HepG2 (cell line): ENCODE data around the gene PEMT. TPM values are rescaled to one million over a fixed set of nuclear protein-coding genes. Genes with fewer than 3 reads are reported as not detected.

Source experiments
- AGO2 ChIP-seq: fragments of 200-400 bp; formaldehyde crosslinking; optimal IDR thresholded peaks from 2 replicates; pipeline ENCODE3; 2017; ENCODE audit warnings: mild to moderate bottlenecking, low read depth, low read length, moderate library complexity
- ARHGAP35 ChIP-seq: sonication (generic); formaldehyde crosslinking; IDR thresholded peaks from 2 replicates; pipeline ENCODE4 v1.9.0; 2022; ENCODE audit warnings: mild to moderate bottlenecking, inconsistent platforms, moderate library complexity, missing genetic modification reagents, borderline replicate concordance
- CREM ChIP-seq, 2 experiments: sonication (generic) in 1 of 2; formaldehyde crosslinking in 1 of 2; IDR thresholded peaks; 2 replicates each; pipeline versions ENCODE4 v1.4.0 to v1.6.1; 2016 to 2020; ENCODE audit warnings: antibody characterized with exemption in 1 of 2, mild to moderate bottlenecking in 1 of 2, missing genetic modification reagents in 1 of 2
- EP300 ChIP-seq, 3 experiments: sonication (generic) in 1 of 3; formaldehyde crosslinking in 1 of 3; IDR thresholded peaks; 2 replicates each; pipeline versions ENCODE4 v1.5.1 to v1.6.1; 2011 to 2020; ENCODE audit warnings: low read depth in 2 of 3, low read length in 2 of 3, borderline replicate concordance in 1 of 3, improper control_type of control experiment in 1 of 3, mild to moderate bottlenecking in 1 of 3, missing genetic modification reagents in 1 of 3, moderate library complexity in 1 of 3
- KIAA2018 ChIP-seq: sonication (generic); formaldehyde crosslinking; IDR thresholded peaks from 2 replicates; pipeline ENCODE4 v1.5.0; 2020; ENCODE audit warnings: mild to moderate bottlenecking, missing genetic modification reagents, borderline replicate concordance
- MAFK ChIP-seq, 2 experiments: IDR thresholded peaks in 1 of 2; conservative IDR thresholded peaks in 1 of 2; 2 replicates each; pipeline ENCODE4 v1.6.1; 2011; ENCODE audit warnings: improper control_type of control experiment in 2 of 2, low read length in 2 of 2
- PAXIP1 ChIP-seq: sonication (generic); formaldehyde crosslinking; conservative IDR thresholded peaks from 2 replicates; pipeline ENCODE4 v1.4.0; 2020; ENCODE audit warnings: mild to moderate bottlenecking, missing genetic modification reagents, moderate library complexity
- TCF7L2 ChIP-seq: IDR thresholded peaks from 2 replicates; pipeline ENCODE4 v1.6.1; 2011; ENCODE audit warnings: mild to moderate bottlenecking, low read depth, low read length, moderate library complexity
- THRA ChIP-seq: sonication (generic); formaldehyde crosslinking; IDR thresholded peaks from 2 replicates; pipeline ENCODE4 v1.4.0; 2020; ENCODE audit warnings: missing genetic modification reagents, borderline replicate concordance
- ZNF225 ChIP-seq: sonication (generic); formaldehyde crosslinking; IDR thresholded peaks from 2 replicates; pipeline ENCODE4 v1.4.0; 2020; ENCODE audit warnings: mild to moderate bottlenecking, missing genetic modification reagents
- ZNF317 ChIP-seq: sonication (generic); formaldehyde crosslinking; IDR thresholded peaks from 2 replicates; pipeline ENCODE4 v1.5.0; 2020; ENCODE audit warnings: mild to moderate bottlenecking, missing genetic modification reagents
- polyA plus RNA-seq, 8 experiments: library from polyadenylated mRNA; depleted of rRNA in 3 of 8; stranded (reverse) in 7 of 8; unstranded in 1 of 8; fragments of >200 nt; fragmentation: Illumina TruSeq in 4 of 8; extraction: Trizol in 4 of 8; gene quantifications; 2 replicates each; pipeline versions ENCODE4 v1.2.1 to v1.2.3, GENCODE V29; 2011 to 2016; ENCODE audit warnings: low read depth in 4 of 8, missing spikeins in 1 of 8, mixed read lengths in 1 of 8; ENCODE audit not compliant: insufficient read depth in 1 of 8
- total RNA-seq, 5 experiments: library from RNA; depleted of rRNA; stranded (reverse); fragments of >200 nt; fragmentation: Illumina TruSeq; extraction: Trizol; gene quantifications; 2 replicates each; pipeline ENCODE4 v1.2.3, GENCODE V29; 2016; ENCODE audit warnings: low read depth in 1 of 5
- TF ChIP-seq, protein P1 (sequence below): sonication (generic); formaldehyde crosslinking; IDR thresholded peaks from 2 replicates; pipeline ENCODE4 v1.4.0; 2020; ENCODE audit warnings: missing genetic modification reagents, borderline replicate concordance

Gene PEMT
- total and polyA plus RNA-seq, 2 of the 13 experiments (the other 11 are each of a cell fraction or from before 2014, with no cell fraction given) = 31.7 to 43.6 TPM

DNA sequence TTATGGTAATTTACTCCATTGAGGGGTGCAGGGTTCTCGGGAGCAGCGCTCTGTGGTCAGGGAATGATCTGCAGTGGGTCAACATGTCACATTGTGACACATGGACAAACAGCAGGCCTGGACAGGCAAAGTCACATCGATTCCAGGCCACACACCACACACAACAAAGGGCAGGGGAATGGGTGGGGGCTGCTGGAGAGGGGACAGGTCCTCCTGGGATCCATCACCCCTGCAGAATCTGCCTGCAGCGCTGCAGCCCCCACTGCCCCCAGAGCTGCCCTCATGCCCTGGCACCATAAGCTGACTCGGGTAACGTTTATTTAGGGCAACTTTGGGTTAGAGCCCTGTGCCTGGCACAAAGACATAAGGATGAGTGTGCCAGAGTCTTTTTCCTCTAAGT, 9.1 kb downstream of the PEMT start (continued):
- TF ChIP-seq THRA (CRISPR knock-in tag) (no peak), MAFK (conservative IDR thresholded peaks at IDR 0.05 in 1 of 2, IDR thresholded peaks at IDR 0.05 in 1 of 2; ENCODE audit: low read length in 2 of 2) (no peak), TCF7L2 (no peak), AGO2 (no peak), ARHGAP35 (no peak), ZNF317 (CRISPR knock-in tag) (no peak), EP300 (IDR thresholded peaks at IDR 0.05; ENCODE audit: low read depth in 2 of 2, low read length in 2 of 2) (peak in 1 of 2 experiments; percentile 17; a peak in 1 of 4 replicates), EP300 (CRISPR knock-in tag; IDR thresholded peaks at IDR 0.05; ENCODE audit: borderline replicate concordance) (no peak), ZNF225 (CRISPR knock-in tag) (no peak), KIAA2018 (CRISPR knock-in tag) (no peak), PAXIP1 (CRISPR knock-in tag) (peak; percentile 64), CREM (IDR thresholded peaks at IDR 0.05) (no peak), CREM (CRISPR knock-in tag; IDR thresholded peaks at IDR 0.05) (no peak)
- TF ChIP-seq, protein P1, sequence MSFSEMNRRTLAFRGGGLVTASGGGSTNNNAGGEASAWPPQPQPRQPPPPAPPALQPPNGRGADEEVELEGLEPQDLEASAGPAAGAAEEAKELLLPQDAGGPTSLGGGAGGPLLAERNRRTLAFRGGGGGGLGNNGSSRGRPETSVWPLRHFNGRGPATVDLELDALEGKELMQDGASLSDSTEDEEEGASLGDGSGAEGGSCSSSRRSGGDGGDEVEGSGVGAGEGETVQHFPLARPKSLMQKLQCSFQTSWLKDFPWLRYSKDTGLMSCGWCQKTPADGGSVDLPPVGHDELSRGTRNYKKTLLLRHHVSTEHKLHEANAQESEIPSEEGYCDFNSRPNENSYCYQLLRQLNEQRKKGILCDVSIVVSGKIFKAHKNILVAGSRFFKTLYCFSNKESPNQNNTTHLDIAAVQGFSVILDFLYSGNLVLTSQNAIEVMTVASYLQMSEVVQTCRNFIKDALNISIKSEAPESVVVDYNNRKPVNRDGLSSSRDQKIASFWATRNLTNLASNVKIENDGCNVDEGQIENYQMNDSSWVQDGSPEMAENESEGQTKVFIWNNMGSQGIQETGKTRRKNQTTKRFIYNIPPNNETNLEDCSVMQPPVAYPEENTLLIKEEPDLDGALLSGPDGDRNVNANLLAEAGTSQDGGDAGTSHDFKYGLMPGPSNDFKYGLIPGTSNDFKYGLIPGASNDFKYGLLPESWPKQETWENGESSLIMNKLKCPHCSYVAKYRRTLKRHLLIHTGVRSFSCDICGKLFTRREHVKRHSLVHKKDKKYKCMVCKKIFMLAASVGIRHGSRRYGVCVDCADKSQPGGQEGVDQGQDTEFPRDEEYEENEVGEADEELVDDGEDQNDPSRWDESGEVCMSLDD (CRISPR knock-in tag) = 0 out of 2 replicates have a peak, but pooled peaks have one; percentile 48
